ENCODE data around the gene ROBO1.
A peak's percentile ranks its signal among the peaks of the same experiment; 100 is the strongest.

ROBO1 gene

GRCh38 chr3:78844307-78844706 is 923.5 kb downstream of the ROBO1 start:
- no peak for DNase-seq (ENCODE audit: low spot score)

DNA sequence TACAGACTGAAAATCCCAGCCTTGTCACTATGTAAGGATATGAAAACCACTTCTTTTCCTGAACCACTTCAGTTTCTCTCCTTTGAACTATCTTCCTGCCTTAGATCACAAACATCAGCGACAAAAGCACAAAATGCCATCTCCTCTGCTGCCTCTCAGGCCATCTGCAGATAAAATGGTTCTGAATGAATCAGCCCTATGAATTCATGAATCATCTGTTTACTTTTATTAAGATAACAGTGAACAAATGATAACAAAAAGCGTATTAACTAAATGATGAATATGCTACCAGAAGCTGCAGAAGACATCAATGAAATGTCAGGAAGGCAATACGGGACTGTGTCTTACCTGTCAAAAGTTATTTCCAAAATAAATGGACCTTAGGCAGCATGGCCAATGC is 928.1 kb downstream of the ROBO1 start:
- no peak for DNase-seq (ENCODE audit: low spot score)

DNA sequence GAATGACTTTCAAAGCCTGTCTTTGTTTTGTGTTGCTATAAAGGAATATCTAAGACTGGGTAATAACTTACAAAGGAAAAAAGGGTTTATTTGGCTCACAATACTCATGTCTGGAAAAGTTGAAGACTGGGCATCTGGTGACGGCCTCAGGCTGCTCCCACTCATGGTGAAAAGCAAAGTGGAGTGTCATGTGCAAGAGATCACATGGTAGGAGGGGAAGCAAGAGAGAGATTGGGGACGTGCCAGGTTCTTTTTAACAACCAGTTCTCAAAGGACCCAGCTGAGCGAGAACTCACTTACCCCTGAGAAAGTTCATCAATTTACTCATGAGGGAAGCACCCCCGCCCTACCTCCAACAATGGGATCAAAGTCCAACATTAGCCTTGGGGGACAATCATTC is 929.4 kb downstream of the ROBO1 start:
- no peak for DNase-seq (ENCODE audit: low spot score)

DNA sequence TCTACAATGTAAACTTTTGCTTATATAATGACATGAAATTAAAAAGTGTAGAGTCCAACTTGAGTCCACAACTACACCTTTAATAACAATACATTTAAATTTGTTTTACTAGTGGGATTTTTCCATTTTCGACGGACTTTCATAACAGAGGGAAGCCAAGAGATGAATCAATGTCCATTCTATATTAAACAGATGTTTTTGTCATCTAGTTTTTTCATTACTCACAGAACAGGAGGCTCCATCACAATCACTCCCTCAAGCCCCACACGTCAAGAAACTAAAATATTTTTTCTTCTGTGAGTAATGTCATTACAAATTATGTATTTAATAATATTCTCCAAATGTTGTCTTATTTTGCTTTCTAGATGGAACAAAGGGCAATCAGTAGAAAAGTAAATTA is 932.9 kb downstream of the ROBO1 start:
- DNase-seq (ENCODE audit: low spot score): no peak

- DNase-seq (ENCODE audit: low spot score): no peak
Measured at GRCh38 chr3:78832785-78833204, 935.0 kb downstream of the ROBO1 start.

DNA sequence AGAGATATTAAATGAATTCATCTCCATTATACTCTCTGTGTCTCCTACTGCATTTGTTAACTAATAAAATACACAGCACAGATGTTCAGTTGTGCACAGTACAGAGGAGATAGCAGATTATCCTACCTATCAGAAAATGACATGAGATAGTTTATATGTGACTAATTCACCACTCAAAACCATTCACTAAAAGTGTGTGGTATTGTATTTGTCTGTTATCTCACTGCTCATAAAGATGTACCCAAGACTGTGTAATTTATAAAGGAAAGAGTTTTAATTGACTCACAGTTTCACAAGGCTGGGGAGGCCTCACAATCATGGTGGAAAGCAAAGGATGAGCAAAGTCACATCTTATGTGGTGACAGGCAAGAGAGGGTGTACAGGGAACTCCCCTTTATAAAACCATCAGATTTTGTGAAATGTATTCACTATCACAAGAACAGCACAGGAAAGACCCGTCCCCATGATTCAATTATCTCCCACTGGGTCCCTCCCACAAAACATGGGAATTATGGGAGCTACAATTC is 936.3 kb downstream of the ROBO1 start:
- no peak for DNase-seq (ENCODE audit: low spot score)

DNA sequence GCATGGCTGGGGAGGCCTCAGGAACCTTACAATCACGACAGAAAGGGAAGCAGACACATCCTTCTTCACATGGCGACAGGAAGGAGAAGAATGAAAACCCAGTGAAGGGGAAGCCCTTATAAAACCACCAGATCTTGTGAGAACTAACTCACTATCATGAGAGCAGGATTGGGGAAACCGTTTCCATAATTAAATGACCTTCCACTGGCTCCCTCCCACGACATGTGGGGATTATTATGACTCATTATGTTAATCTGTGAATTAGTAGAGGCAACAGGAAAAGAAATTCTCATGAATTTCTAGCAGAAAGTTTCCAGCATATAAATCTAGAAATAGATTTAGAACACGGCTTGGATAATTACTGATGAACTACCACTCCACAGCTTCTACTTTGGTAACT is 937.3 kb downstream of the ROBO1 start:
- DNase-seq (ENCODE audit: low spot score): no peak

DNA sequence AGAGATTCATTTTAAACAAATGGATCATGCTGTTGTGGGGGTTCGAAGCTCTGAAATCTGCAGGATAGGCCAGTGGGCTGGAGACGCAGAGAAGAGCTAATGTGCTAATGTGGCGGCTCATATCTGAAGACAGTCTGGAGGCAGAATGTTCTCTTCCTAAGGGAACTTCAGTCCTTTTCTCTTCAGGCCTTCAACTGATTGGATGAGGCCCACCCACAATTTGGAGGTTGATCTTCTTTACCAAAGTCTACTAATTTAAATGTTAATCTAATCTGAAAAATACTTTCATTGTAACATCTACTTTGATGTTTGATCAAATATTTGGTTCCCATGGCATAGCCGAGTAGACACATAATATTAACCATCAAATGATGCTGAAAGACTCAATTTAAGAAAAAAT is 940.2 kb downstream of the ROBO1 start:
- no peak for DNase-seq (ENCODE audit: low spot score)

DNA sequence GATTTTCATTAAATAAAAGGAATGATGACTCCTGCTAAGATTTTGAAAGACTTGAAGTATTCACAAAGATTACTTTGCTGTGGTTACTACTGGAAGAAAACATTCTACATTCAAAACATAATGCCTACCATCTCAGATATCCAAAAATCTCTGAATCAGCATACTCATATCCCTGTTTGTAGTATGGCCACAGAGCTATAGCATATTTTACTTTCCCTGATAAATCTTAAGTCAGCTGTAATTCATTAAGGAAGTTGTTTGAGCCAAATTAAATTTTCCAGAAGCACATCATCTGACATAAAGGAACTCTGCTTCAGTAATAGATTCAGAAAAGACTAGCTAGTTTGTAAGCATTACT is 942.0 kb downstream of the ROBO1 start:
- no peak for DNase-seq (ENCODE audit: low spot score)

DNA sequence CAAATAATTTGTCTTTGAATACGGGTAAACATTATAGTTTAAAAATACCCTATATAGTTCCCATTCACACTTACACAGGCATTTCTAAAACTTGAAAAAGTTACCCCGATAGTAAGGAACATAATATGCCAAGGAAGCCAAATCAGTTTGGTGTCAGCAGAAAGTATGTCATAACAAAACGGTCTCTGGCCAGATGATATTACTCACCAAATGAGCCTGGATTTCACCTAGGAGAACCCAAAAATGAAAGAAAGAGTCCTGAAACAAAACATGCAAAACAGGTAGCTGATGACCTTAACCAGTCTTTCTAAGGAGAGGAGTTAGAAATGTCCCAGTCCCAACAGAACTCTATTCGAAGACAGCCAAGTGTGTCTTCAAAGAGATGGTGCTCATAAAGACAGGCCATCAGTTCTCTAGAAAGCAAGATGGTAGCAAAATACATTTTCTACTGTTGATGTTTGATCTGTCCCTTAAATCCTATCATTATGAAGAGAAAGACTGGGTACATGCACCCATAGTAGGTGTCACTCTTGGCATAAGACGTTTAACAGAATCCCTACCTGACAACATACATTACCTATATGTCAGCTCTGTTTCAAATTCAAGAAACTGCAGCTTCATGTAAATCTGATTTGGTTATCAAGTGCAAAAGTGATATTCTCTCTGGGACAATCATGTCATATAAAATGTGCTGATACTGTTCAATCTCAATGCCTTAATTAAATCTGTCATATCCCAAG is 942.5 kb downstream of the ROBO1 start:
- no peak for DNase-seq (ENCODE audit: low spot score)

- DNase-seq (ENCODE audit: low spot score): no peak
Measured at GRCh38 chr3:78823859-78824258, 943.9 kb downstream of the ROBO1 start.

DNA sequence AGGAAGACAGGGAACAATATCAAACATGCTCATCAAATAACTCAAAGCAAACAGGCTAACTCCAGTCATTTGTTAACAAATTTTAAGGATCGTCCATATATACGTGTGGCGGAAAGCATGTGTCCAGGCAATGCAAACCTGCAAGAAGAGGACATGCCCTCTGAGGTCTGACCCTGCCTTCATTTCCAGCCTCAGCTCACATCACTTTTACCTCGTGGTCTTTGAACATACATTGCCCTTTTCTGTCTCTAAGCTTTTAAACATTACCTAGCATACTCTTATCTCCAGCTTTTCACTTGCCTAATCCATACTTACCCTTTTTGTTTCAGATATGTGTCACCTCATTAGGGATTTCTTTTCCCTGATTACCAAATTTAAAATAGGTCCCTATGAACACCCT is 944.4 kb downstream of the ROBO1 start:
- DNase-seq (ENCODE audit: low spot score): no peak

DNA sequence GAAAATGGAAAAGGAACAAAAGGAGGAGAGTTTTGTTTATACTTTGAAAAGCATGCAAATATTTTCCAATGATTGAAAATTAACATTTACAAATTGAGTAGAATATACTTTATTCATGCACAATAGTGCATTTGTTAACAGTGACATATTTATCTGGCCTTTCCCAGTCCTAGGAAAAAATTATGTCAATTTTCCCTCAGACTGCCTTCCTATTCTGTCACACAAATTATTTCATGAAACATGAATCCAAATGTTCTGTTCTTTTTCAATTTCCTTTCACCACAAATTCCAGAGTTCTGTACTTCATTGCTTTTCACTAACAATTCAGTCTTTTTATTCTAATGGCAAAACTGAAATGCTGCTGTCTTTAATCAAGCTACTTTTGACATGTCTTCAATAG is 945.1 kb downstream of the ROBO1 start:
- DNase-seq (ENCODE audit: low spot score): no peak

DNA sequence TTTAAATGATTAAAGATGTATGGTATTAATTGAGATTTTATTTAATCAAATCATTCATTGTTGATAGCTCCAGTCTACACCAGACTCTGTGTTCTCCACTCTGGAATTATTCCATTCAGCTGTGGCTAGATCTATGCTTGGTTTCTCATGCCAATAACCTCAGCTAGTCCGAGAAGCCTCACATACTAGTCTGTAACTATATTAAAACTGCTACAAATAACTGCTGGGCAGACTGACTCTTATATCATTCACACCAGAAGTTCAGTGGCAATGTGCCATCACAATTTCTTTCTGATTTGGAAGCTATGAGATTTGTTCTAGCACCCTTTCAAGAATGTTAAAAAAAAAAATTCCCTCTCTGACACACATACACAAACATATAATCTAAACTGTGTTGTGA is 947.3 kb downstream of the ROBO1 start:
- no peak for DNase-seq (ENCODE audit: low spot score)

- DNase-seq (ENCODE audit: low spot score): no peak
Measured at GRCh38 chr3:78818161-78818985, 949.4 kb downstream of the ROBO1 start.

GRCh38 chr3:78814893-78815562 is 952.8 kb downstream of the ROBO1 start:
- DNase-seq (ENCODE audit: low spot score): no peak

- DNase-seq (ENCODE audit: low spot score): no peak
Measured at GRCh38 chr3:78812166-78812565, 955.6 kb downstream of the ROBO1 start.

DNA sequence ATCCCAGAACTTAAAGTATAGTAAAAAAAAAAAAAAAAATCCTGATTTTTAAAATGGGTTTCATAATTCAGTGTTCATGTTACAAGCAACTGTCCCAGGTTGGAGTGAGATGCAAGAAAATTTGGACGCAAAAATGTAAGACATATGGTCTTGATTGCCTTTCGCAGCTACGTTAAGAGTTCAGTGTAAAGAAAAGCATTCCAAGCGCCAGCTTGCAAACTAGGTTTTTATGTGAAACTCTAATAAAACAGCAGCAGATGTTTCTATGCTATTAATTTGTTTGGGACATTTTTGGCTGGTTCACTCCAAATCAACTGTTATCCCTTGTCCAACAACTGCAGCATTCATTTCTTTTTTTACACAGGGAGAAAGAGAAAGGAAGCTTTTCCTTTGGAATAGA is 957.8 kb downstream of the ROBO1 start:
- DNase-seq (ENCODE audit: low spot score): no peak

GRCh38 chr3:78804251-78805037 is 963.4 kb downstream of the ROBO1 start:
- peak; percentile 48 for DNase-seq (ENCODE audit: low spot score)

DNA sequence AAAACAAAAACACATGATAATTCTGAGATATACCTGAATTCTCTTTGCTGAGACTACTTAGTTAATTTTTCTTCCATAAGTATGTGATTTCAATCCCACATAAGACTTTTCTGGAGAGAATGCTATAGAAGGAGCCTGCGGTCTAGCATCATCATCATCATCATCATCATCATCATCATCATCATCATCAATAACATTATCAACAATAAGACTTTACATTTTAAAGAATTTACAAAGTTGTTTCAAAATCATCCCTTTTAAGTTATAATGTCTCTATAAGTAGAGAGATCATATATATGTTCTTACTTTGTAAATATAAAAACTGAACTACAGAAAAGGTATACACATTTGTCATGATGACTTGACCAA is 965.3 kb downstream of the ROBO1 start:
- no peak for DNase-seq (ENCODE audit: low spot score)

DNA sequence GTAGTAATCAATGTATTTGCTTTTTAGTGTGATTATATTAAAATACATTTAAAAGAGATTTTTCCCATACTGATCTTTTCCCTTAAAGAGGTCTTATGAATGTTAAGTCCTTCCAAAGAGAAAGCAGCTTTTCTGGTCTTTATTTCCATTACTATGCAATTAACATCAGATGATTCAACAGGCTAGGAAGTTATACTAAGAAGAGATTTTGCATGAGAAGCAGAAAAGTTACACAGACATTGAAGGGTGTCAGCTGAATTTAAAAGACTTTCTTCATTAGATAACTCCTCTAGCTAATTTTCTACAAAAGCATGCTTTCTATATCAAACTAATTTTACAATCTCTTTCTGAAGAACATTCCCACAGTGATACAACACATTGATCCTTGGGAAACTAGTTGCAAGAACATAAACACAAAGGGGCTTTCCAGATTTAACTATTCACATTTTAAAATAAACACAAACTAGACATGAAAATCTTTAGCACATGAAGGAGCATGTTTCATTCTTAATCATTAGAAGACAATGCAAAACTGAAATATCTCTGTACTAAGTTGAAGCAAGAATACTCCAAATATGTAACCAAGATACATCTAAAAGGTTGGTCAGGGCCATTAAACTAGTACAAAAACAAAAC is 965.8 kb downstream of the ROBO1 start:
- DNase-seq (ENCODE audit: low spot score): no peak

GRCh38 chr3:78799681-78800080 is 968.1 kb downstream of the ROBO1 start:
- DNase-seq (ENCODE audit: low spot score): no peak
